Hepatocyte (in vitro differentiated cells): ENCODE data around the gene TKT.

Experiments
- EZH2 ChIP-seq: fragments of 200-600 bp; sonication (generic); IDR thresholded peaks from 2 replicates; pipeline ENCODE4 v1.6.1; 2016; ENCODE audit warnings: antibody characterized with exemption, mild to moderate bottlenecking, borderline replicate concordance
- EZH2phosphoT487 ChIP-seq: fragments of 200-600 bp; sonication (generic); IDR thresholded peaks from one replicate; pipeline ENCODE4 v1.6.1; 2018; ENCODE audit warnings: antibody characterized with exemption, mild to moderate bottlenecking, low read depth, moderate library complexity; ENCODE audit not compliant: unreplicated experiment, severe bottlenecking
- TF ChIP-seq, protein P1 (sequence below): fragments of 200-600 bp; sonication (generic); IDR thresholded peaks from 2 replicates; pipeline ENCODE4 v1.5.1; 2016; ENCODE audit warnings: antibody characterized with exemption, mild to moderate bottlenecking; ENCODE audit not compliant: poor library complexity

DNA sequence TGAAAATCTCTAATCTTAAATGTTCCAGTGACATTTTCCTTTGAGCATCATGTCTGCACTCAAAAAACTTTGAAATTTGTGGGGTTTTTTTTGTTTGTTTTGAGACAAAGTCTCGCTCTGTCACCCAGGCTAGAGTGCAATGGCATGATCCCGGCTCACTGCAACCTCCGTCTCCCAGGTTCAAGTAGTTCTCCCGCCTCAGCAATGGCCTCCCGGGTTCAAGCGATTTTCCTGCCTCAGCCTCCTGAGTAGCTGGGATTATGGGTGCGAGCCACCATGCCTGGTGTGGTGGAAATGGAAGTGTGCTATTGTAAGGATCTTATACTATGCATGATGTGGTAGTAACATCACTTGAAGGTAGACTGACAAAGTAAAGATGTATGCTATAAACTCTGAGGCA is 42.5 kb downstream of the TKT start:
- TF ChIP-seq, protein P1, sequence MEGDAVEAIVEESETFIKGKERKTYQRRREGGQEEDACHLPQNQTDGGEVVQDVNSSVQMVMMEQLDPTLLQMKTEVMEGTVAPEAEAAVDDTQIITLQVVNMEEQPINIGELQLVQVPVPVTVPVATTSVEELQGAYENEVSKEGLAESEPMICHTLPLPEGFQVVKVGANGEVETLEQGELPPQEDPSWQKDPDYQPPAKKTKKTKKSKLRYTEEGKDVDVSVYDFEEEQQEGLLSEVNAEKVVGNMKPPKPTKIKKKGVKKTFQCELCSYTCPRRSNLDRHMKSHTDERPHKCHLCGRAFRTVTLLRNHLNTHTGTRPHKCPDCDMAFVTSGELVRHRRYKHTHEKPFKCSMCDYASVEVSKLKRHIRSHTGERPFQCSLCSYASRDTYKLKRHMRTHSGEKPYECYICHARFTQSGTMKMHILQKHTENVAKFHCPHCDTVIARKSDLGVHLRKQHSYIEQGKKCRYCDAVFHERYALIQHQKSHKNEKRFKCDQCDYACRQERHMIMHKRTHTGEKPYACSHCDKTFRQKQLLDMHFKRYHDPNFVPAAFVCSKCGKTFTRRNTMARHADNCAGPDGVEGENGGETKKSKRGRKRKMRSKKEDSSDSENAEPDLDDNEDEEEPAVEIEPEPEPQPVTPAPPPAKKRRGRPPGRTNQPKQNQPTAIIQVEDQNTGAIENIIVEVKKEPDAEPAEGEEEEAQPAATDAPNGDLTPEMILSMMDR: no peak
- TF ChIP-seq EZH2 (no peak), EZH2phosphoT487 (no peak)
